GM12878 (cell line): ENCODE results near the gene ZNF407. TPM values are rescaled to one million over a fixed set of nuclear protein-coding genes. Genes with fewer than 3 reads are reported as not detected.
A peak's percentile ranks its signal among the peaks of the same experiment; 100 is the strongest.

Experiments
- ATAC-seq: fragments of 200-7000 bp; cut with Tn5 transposase; 3 replicates; pipeline ENCODE4 v1.9.1; 2020; ENCODE audit warnings: mild to moderate bottlenecking, moderate library complexity
- BruUV-seq: library from RNA; stranded (reverse); fragments of 400-500 nt; replicated peaks from 2 replicates; lab custom pipeline; 2021; lab: Mats Ljungman, UMichigan
- CTCF ChIA-PET: fragments of 300-600 bp; sonication (Branson Sonifier 250); formaldehyde crosslinking; extraction: SDS; loops from one replicate; lab custom pipeline; 2021; ENCODE audit warnings: inconsistent platforms; lab: Yijun Ruan, JAX
- POLR2A ChIA-PET: fragments of 350-600 bp; formaldehyde crosslinking; extraction: SDS; loops from one replicate; lab custom pipeline; 2021; ENCODE audit warnings: inconsistent platforms; lab: Charles Lee
- RAD21 ChIA-PET: fragments of 300-600 bp; sonication (Branson Sonifier 250); formaldehyde crosslinking; loops from one replicate; lab custom pipeline; 2023; ENCODE audit warnings: antibody characterized with exemption; ENCODE audit not compliant: unreplicated experiment; lab: Charles Lee
- SMC1A ChIA-PET: fragments of 300-600 bp; sonication (Branson Sonifier 250); formaldehyde crosslinking; loops from one replicate; lab custom pipeline; 2023; ENCODE audit not compliant: unreplicated experiment, uncharacterized antibody; lab: Charles Lee
- DNase-seq: peaks from one replicate; pipeline ENCODE4 v3.0.0-alpha.2; 2011; ENCODE audit warnings: low read depth, low spot score
- FAIRE-seq: peaks from 3 replicates; lab custom pipeline; 2011; peaks lifted over from hg19 to GRCh38; lab: Jason Lieb, UNC
- H2AFZ ChIP-seq: 2 replicates; pipeline ENCODE4 v1.6.0; 2011; ENCODE audit warnings: low read depth, low read length, control low read depth; ENCODE audit not compliant: control insufficient read depth
- H3K27ac ChIP-seq: 2 replicates; pipeline ENCODE4 v1.5.1; 2011; ENCODE audit warnings: control low read depth; ENCODE audit not compliant: control insufficient read depth, insufficient read depth
- H3K27me3 ChIP-seq, 2 experiments: replicated peaks in 1 of 2; 2 replicates each; pipeline versions ENCODE4 v1.6.0 to v1.6.1; 2011; ENCODE audit warnings: low read length in 1 of 2; ENCODE audit not compliant: control insufficient read depth in 2 of 2, insufficient read depth in 2 of 2
- H3K36me3 ChIP-seq, 2 experiments: 2 replicates each; pipeline ENCODE4 v1.5.1; 2011; ENCODE audit warnings: low read length in 1 of 2; ENCODE audit not compliant: control insufficient read depth in 2 of 2, insufficient read depth in 2 of 2
- H3K4me1 ChIP-seq: 2 replicates; pipeline ENCODE4 v1.6.1; 2011; ENCODE audit warnings: mild to moderate bottlenecking, low read length, moderate library complexity, mixed read lengths; ENCODE audit not compliant: control insufficient read depth, insufficient read depth
- H3K4me2 ChIP-seq: 2 replicates; pipeline ENCODE4 v1.6.0; 2011; ENCODE audit warnings: control low read depth; ENCODE audit not compliant: control insufficient read depth, insufficient read depth
- H3K4me3 ChIP-seq: fragments of 200-600 bp; sonication (generic); 2 replicates; pipeline ENCODE4 v1.5.1; 2016
- H3K79me2 ChIP-seq: 2 replicates; pipeline ENCODE4 v1.6.0; 2011; ENCODE audit warnings: low read length; ENCODE audit not compliant: control insufficient read depth, insufficient read depth
- H3K9ac ChIP-seq: 2 replicates; pipeline ENCODE4 v1.8.0; 2011; ENCODE audit warnings: low read length, control low read depth, mixed read lengths; ENCODE audit not compliant: control insufficient read depth, insufficient read depth
- H3K9me3 ChIP-seq: replicated peaks from 3 replicates; pipeline ENCODE4 v1.5.1; 2011; ENCODE audit warnings: mild to moderate bottlenecking, low read length; ENCODE audit not compliant: control insufficient read depth, insufficient read depth
- H4K20me1 ChIP-seq: 2 replicates; pipeline ENCODE4 v1.6.0; 2011; ENCODE audit not compliant: control insufficient read depth, insufficient read depth
- ATF7 ChIP-seq: fragments of 450-650 bp; IDR thresholded peaks from 2 replicates; pipeline ENCODE4 v1.6.1; 2016; ENCODE audit warnings: low read depth, mild to moderate bottlenecking
- CHD2 ChIP-seq: IDR thresholded peaks from 2 replicates; pipeline ENCODE4 v1.6.1; 2011; ENCODE audit warnings: low read depth, low read length, improper control_type of control experiment, borderline replicate concordance
- E4F1 ChIP-seq: fragments of 450-650 bp; IDR thresholded peaks from 2 replicates; pipeline ENCODE4 v1.6.1; 2018; ENCODE audit warnings: borderline replicate concordance, mild to moderate bottlenecking; ENCODE audit not compliant: partially characterized antibody
- ELK1 ChIP-seq: IDR thresholded peaks from 2 replicates; pipeline ENCODE4 v1.6.1; 2012; ENCODE audit warnings: low read depth, low read length, improper control_type of control experiment
- JUND ChIP-seq: IDR thresholded peaks from 2 replicates; pipeline ENCODE4 v1.6.1; 2012; ENCODE audit warnings: low read depth, mild to moderate bottlenecking, low read length, improper control_type of control experiment, moderate library complexity
- KLF5 ChIP-seq: fragments of 450-650 bp; IDR thresholded peaks from 2 replicates; pipeline ENCODE4 v1.6.1; 2014; ENCODE audit warnings: mild to moderate bottlenecking; ENCODE audit not compliant: partially characterized antibody
- POLR2AphosphoS5 ChIP-seq: IDR thresholded peaks from 2 replicates; pipeline ENCODE4 v1.6.1; 2011; ENCODE audit warnings: mild to moderate bottlenecking, low read length, inconsistent platforms
- SUPT20H ChIP-seq: IDR thresholded peaks from 2 replicates; pipeline ENCODE4 v1.6.1; 2011; ENCODE audit warnings: low read depth, mild to moderate bottlenecking, low read length, moderate library complexity, borderline replicate concordance; ENCODE audit not compliant: control insufficient read depth
- WGBS: methylation state at CpG from one replicate; pipeline ENCODE4 v1.1.6; 2016; ENCODE audit warnings: low lambda C conversion rate; ENCODE audit not compliant: insufficient replicate concordance, insufficient coverage; ENCODE audit errors: missing lambda C conversion rate; 5-methylcytosine and 5-hydroxymethylcytosine counted together
- in situ Hi-C: fragments of 300-500 bp; cut with MboI; formaldehyde crosslinking; loops from 9 replicates; pipeline ENCODE4 v1.14.3; 2018; ENCODE audit warnings: mixed read lengths
- intact Hi-C: fragments of 100-400 bp; cut with micrococcal nuclease; formaldehyde crosslinking; loops from one replicate; pipeline ENCODE4 v1.14.2; 2022; ENCODE audit not compliant: unreplicated experiment
- polyA plus RNA-seq, 11 experiments: library from polyadenylated mRNA; depleted of rRNA in 4 of 11; unstranded in 6 of 11; stranded (reverse) in 5 of 11; fragments of >200 nt; fragmentation: Nextera tagmentation in 4 of 11; fragmentation: Illumina TruSeq in 1 of 11; extraction: Ambion mirVana in 4 of 11; extraction: Trizol in 1 of 11; gene quantifications; 1 replicate in 1 of 11; 2 replicates in 10 of 11; pipeline versions ENCODE4 v1.2.1 to v1.2.3, GENCODE V29; 2011 to 2016; ENCODE audit warnings: inconsistent platforms in 2 of 11, missing spikeins in 2 of 11, low read depth in 1 of 11
- total RNA-seq, 4 experiments: library from RNA; depleted of rRNA in 3 of 4; stranded (reverse); fragments of >200 nt in 3 of 4; fragmentation: Illumina TruSeq in 1 of 4; extraction: Trizol in 1 of 4; gene quantifications; 2 replicates each; pipeline versions ENCODE4 v1.2.1 to v1.2.3, GENCODE V29; 2013 to 2021

The ZNF407 gene
- total and polyA plus RNA-seq, 10 of the 15 experiments (the other 5 are each of a cell fraction or from before 2014, with no cell fraction given): 0.69 to 11.6 (median 5.3) TPM

GRCh38 chr18:74946646-74947375, 349.1 kb downstream of the ZNF407 start:
- Histone ChIP-seq H2AFZ (no peak overlapping the region), H3K4me2 (no peak overlapping the region), H3K27me3 (no peaks in the 10 kb centered on the region), H3K9ac (no peak overlapping the region), H3K4me1 (peaks cover 20% of the 10 kb centered on the region), H4K20me1 (no peaks in the 10 kb centered on the region), H3K27ac (no peak overlapping the region), H3K9me3 (no peaks in the 10 kb centered on the region), H3K4me3 (no peak overlapping the region), H3K79me2 (no peaks in the 10 kb centered on the region), H3K36me3 (no peaks in the 10 kb centered on the region)
- ChIA-PET POLR2A (no interaction called here), RAD21 (interaction anchor here (0.6 to 1.0 kb wide), 2 partner anchors 22 to 142 kb away, joined by 3 read pairs; no protein-coding TSS in a partner anchor), CTCF (interaction anchor here (5.4 kb wide), 1 partner anchor 17 kb away, joined by 18 read pairs; no protein-coding TSS in a partner anchor), SMC1A (interaction anchor here (1.0 to 3.0 kb wide), 4 partner anchors 17 to 72 kb away, joined by 3 to 9 read pairs (median 3); no protein-coding TSS in a partner anchor)
- intact Hi-C loops (no loop called here), in situ Hi-C loops (no loop called here)
- DNase-seq: no peak
- BruUV-seq: no TSS peak
- WGBS: 66% methylated on average over 3 of the region's 3 CpGs
- no peak for TF ChIP-seq SUPT20H
- no peak for TF ChIP-seq ATF7
- TF ChIP-seq KLF5: no peak
- no peak for TF ChIP-seq POLR2AphosphoS5
- no peak for TF ChIP-seq ELK1
- TF ChIP-seq E4F1: no peak
- no peak for TF ChIP-seq CHD2
- no peak for TF ChIP-seq JUND
- ATAC-seq: 0 out of 3 replicates have a peak, but pooled peaks have one; percentile 7
- no peak for FAIRE-seq
